ENCODE results near the gene USB1.

Gene USB1

GRCh38 chr16:58037365-58038057 is 36.3 kb downstream of the USB1 start:
- no peak for DNase-seq

- no peak for DNase-seq
These were observed 37.0 kb downstream of the USB1 start for GRCh38 chr16:58038219-58038641.

GRCh38 chr16:58039829-58040495 is 38.8 kb downstream of the USB1 start:
- DNase-seq, result no peak

DNA sequence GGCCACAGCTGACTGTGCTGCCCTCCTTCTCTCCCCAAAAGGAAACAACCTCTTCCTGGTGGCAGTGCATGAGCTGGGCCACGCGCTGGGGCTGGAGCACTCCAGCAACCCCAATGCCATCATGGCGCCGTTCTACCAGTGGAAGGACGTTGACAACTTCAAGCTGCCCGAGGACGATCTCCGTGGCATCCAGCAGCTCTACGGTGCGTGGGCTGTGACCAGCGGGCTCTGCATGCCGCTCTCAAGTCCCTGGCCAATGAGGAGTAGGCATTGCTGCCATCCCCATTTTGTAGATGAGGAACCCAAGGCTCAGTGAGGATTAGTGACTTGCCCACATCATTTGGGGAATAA is 39.3 kb downstream of the USB1 start:
- DNase-seq, result no peak

DNA sequence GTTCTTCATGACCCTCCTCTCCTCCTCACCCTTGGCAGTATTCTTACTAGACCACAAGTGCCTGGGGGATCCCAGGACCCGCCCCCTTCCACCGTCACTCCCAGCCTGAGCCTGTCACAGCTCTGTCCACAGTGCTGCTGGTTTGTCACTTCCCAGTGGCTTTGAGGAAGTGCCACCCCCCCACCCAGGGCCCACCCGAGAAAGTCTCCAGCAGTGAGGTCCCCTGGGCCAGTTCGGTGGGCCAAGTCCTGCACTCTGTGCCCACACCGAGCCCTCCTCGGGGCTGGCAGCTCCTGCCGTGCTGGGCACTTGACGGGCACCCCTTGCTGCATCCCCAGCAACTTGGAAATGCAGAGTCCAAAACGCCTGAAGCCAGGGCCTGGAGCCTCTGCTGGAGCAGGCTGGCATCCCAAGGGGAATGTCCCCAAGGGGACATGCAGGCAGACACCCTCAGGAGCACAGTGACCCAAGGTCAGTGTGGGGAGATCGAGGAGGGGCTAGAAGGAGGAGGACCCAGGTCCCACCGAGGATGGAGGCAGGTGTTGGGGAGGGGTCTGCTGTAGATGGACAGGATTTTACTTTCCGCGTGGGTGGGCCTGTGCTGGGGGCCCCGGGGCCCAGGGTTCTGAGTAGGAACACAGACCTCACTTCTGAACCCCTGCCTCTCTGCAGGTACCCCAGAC is 39.9 kb downstream of the USB1 start:
- no peak for DNase-seq

DNA sequence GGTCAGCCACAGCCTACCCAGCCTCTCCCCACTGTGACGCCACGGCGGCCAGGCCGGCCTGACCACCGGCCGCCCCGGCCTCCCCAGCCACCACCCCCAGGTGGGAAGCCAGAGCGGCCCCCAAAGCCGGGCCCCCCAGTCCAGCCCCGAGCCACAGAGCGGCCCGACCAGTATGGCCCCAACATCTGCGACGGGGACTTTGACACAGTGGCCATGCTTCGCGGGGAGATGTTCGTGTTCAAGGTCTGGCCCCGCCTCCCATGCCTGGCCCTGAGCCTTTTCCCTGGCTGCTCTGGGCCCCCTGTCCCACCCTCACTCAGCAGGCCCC is 40.4 kb downstream of the USB1 start:
- DNase-seq, result no peak

- no peak for DNase-seq
These were observed 41.0 kb downstream of the USB1 start for GRCh38 chr16:58042001-58042885.

- DNase-seq, result no peak
These were observed 41.8 kb downstream of the USB1 start for GRCh38 chr16:58042886-58043515.

DNA sequence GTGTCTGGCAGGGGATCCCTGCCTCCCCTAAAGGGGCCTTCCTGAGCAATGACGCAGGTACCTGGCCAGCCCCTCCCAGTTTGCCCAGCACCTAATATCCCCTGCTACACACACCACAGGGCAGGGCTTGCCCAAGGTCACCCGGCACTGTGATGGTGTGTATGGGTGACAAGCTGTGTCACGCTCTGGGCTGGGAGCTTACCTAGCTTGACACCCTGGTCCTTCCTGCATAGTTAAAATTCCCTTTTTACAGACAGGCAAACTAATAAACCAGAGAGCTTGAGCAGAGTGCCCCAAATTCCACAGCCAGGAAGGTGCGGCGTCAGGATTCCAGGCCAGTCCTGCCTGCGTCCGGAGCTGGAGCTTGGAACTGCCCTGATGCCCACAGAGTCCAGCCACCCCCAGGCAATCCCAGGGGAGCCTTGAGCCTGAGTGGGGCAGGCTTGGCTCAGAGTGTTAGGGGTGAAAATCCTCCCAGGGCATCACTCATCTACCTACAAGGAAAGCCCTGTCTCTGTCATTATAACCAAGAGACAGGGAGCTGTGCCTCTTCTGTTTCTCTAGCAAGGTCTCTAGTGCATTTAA is 42.5 kb downstream of the USB1 start:
- DNase-seq, result no peak

GRCh38 chr16:58044266-58045019 is 43.2 kb downstream of the USB1 start:
- no peak for DNase-seq

DNA sequence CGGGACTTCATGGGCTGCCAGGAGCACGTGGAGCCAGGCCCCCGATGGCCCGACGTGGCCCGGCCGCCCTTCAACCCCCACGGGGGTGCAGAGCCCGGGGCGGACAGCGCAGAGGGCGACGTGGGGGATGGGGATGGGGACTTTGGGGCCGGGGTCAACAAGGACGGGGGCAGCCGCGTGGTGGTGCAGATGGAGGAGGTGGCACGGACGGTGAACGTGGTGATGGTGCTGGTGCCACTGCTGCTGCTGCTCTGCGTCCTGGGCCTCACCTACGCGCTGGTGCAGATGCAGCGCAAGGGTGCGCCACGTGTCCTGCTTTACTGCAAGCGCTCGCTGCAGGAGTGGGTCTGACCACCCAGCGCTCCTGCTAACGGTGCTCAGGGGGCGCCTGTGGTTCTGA is 43.9 kb downstream of the USB1 start:
- no peak for DNase-seq

GRCh38 chr16:58046054-58046881 is 45.1 kb downstream of the USB1 start:
- DNase-seq, result no peak

DNA sequence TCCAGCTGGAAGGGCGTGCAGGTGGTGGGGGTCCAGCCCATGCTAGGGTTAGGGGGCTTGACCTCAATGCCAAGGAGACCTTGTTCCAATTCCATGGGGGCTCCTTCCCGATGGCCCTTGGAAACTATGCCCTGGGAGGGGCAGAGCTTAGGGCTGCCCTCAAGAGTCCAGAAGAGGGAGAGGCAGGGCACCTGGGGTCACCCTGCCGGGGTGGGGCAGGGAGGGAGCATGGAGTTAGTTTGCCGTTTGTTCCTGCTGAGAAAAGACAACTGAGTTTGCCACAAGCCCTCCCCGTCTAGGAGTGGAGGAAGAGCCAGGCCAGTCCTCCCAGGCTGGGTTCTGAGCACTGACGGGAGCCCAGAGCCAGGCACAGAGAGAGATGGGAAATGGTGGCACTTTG is 45.7 kb downstream of the USB1 start:
- no peak for DNase-seq

GRCh38 chr16:58047557-58048348 is 46.5 kb downstream of the USB1 start:
- DNase-seq, result no peak

GRCh38 chr16:58048494-58049231 is 47.5 kb downstream of the USB1 start:
- no peak for DNase-seq

GRCh38 chr16:58049232-58050185 is 48.3 kb downstream of the USB1 start:
- DNase-seq, result no peak

DNA sequence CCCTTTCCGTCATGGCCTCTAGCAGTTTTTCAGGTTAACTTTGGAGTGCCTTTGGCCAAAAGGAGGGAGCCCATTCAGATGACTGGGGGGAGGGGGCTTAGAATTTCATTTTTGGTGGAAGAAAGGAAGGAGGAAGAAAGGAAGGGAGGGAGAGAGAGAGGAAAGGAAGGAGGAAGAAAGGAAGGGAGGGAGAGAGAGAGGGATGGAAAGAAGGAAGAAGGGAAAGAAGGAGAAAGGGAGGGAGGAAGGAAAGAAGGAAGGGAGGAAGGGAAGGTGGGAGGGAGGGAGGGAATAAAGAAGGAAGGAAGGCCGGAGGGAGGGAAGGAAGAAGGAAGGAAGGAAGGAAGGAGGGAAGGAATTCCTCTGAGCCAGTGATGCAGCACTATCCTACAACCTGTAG is 50.1 kb downstream of the USB1 start:
- no peak for DNase-seq
